ENCODE results near the gene CRYBG3.

Gene CRYBG3

GRCh38 chr3:97952872-97953271 is 131.1 kb downstream of the CRYBG3 start:
- Mint-ChIP-seq H3K27ac (no peak overlapping the region), H3K4me3 (no peak overlapping the region), H3K4me1 (peaks cover 5% of the 10 kb centered on the region)

GRCh38 chr3:97954228-97954827 is 132.5 kb downstream of the CRYBG3 start:
- peaks cover 65% of the 10 kb centered on the region for H3K36me3 Mint-ChIP-seq
- H3K4me3 Mint-ChIP-seq = no peak overlapping the region
- no peaks in the 10 kb centered on the region for H3K9me3 Mint-ChIP-seq
- no peak for DNase-seq
- H3K27me3 Mint-ChIP-seq = no peaks in the 10 kb centered on the region
- H3K27ac Mint-ChIP-seq = no peak overlapping the region
- H3K4me1 Mint-ChIP-seq = peaks cover 5% of the 10 kb centered on the region
- CTCF ChIA-PET = interaction anchor here (1.0 to 4.5 kb wide), 3 partner anchors 14 to 68 kb away, joined by 4 to 40 read pairs (median 11); no protein-coding TSS in a partner anchor

More at GRCh38 chr3:97952872-97953271, 131.1 kb downstream of the CRYBG3 start:
- CTCF ChIA-PET = interaction anchor here (1.9 to 4.5 kb wide), 2 partner anchors 70 to 131 kb away, joined by 4 to 40 read pairs; partner anchors contain the start of gene CRYBG3
- Mint-ChIP-seq H3K9me3 (no peaks in the 10 kb centered on the region), H3K27me3 (no peaks in the 10 kb centered on the region), H3K36me3 (peaks cover 66% of the 10 kb centered on the region)
- no peak for DNase-seq

GRCh38 chr3:97956051-97956450 is 134.2 kb downstream of the CRYBG3 start:
- Mint-ChIP-seq H3K4me3 (no peak overlapping the region), H3K36me3 (peaks cover 54% of the 10 kb centered on the region), H3K27ac (no peak overlapping the region), H3K4me1 (peaks cover 5% of the 10 kb centered on the region), H3K27me3 (no peaks in the 10 kb centered on the region), H3K9me3 (no peaks in the 10 kb centered on the region)
- DNase-seq = no peak
- CTCF ChIA-PET = interaction anchor here (0.6 to 4.5 kb wide), 4 partner anchors 24 to 82 kb away, joined by 3 to 40 read pairs (median 4); no protein-coding TSS in a partner anchor

GRCh38 chr3:97957617-97958311 is 136.0 kb downstream of the CRYBG3 start:
- CTCF ChIA-PET = interaction anchor here (2.0 kb wide), 1 partner anchor 64 kb away, joined by 5 read pairs; no protein-coding TSS in a partner anchor
- Mint-ChIP-seq H3K4me1 (peaks cover 15% of the 10 kb centered on the region), H3K9me3 (no peaks in the 10 kb centered on the region), H3K27me3 (no peaks in the 10 kb centered on the region), H3K36me3 (peaks cover 49% of the 10 kb centered on the region), H3K4me3 (no peak overlapping the region), H3K27ac (no peak overlapping the region)
- DNase-seq = no peak

GRCh38 chr3:97958396-97958795 is 136.6 kb downstream of the CRYBG3 start:
- no peaks in the 10 kb centered on the region for H3K27me3 Mint-ChIP-seq
- peaks cover 44% of the 10 kb centered on the region for H3K36me3 Mint-ChIP-seq
- H3K27ac Mint-ChIP-seq = no peak overlapping the region
- no peak for DNase-seq
- H3K4me3 Mint-ChIP-seq = no peak overlapping the region
- no peaks in the 10 kb centered on the region for H3K9me3 Mint-ChIP-seq
- peaks cover 16% of the 10 kb centered on the region for H3K4me1 Mint-ChIP-seq
- CTCF ChIA-PET = no interaction called here

GRCh38 chr3:97958796-97959195 is 137.0 kb downstream of the CRYBG3 start:
- no peak for DNase-seq
- peaks cover 20% of the 10 kb centered on the region for H3K4me1 Mint-ChIP-seq
- peaks cover 47% of the 10 kb centered on the region for H3K36me3 Mint-ChIP-seq
- CTCF ChIA-PET = no interaction called here
- H3K9me3 Mint-ChIP-seq = no peaks in the 10 kb centered on the region
- no peak overlapping the region for H3K27ac Mint-ChIP-seq
- no peak overlapping the region for H3K4me3 Mint-ChIP-seq
- no peaks in the 10 kb centered on the region for H3K27me3 Mint-ChIP-seq

GRCh38 chr3:97959872-97960271 is 138.1 kb downstream of the CRYBG3 start:
- Mint-ChIP-seq H3K9me3 (no peaks in the 10 kb centered on the region), H3K27ac (no peak overlapping the region), H3K4me1 (peaks cover 26% of the 10 kb centered on the region), H3K27me3 (no peaks in the 10 kb centered on the region), H3K4me3 (no peak overlapping the region), H3K36me3 (peaks cover 46% of the 10 kb centered on the region)
- CTCF ChIA-PET = interaction anchor here (1.2 to 1.4 kb wide), 2 partner anchors 13 to 66 kb away, joined by 3 read pairs; no protein-coding TSS in a partner anchor
- DNase-seq = no peak

GRCh38 chr3:97960551-97960950 is 138.7 kb downstream of the CRYBG3 start:
- CTCF ChIA-PET = interaction anchor here (1.2 to 1.4 kb wide), 2 partner anchors 14 to 66 kb away, joined by 3 read pairs; no protein-coding TSS in a partner anchor
- Mint-ChIP-seq H3K36me3 (peaks cover 44% of the 10 kb centered on the region), H3K27ac (no peak overlapping the region), H3K9me3 (no peaks in the 10 kb centered on the region), H3K27me3 (no peaks in the 10 kb centered on the region), H3K4me3 (no peak overlapping the region), H3K4me1 (peaks cover 25% of the 10 kb centered on the region)
- DNase-seq = no peak

GRCh38 chr3:97960993-97961766 is 139.4 kb downstream of the CRYBG3 start:
- DNase-seq = no peak
- Mint-ChIP-seq H3K4me1 (peaks cover 31% of the 10 kb centered on the region), H3K36me3 (peaks cover 48% of the 10 kb centered on the region), H3K9me3 (no peaks in the 10 kb centered on the region), H3K27me3 (no peaks in the 10 kb centered on the region), H3K4me3 (no peak overlapping the region), H3K27ac (no peak overlapping the region)
- CTCF ChIA-PET = interaction anchor here (1.2 kb wide), 1 partner anchor 65 kb away, joined by 3 read pairs; no protein-coding TSS in a partner anchor

- peaks cover 4% of the 10 kb centered on the region for H3K27me3 Mint-ChIP-seq
- H3K9me3 Mint-ChIP-seq = no peaks in the 10 kb centered on the region
- H3K4me1 Mint-ChIP-seq = peaks cover 80% of the 10 kb centered on the region
- CTCF ChIA-PET = interaction anchor here (0.9 to 5.7 kb wide), 7 partner anchors 13 to 173 kb away, joined by 3 to 74 read pairs (median 7); partner anchors contain the start of gene CRYBG3
- H3K4me3 Mint-ChIP-seq = no peak overlapping the region
- H3K27ac Mint-ChIP-seq = no peak overlapping the region
- H3K36me3 Mint-ChIP-seq = peaks cover 26% of the 10 kb centered on the region
- DNase-seq = no peak
Observed at GRCh38 chr3:97967966-97968365, 146.2 kb downstream of the CRYBG3 start.

GRCh38 chr3:97968376-97968775 is 146.6 kb downstream of the CRYBG3 start:
- CTCF ChIA-PET = interaction anchor here (0.9 to 5.7 kb wide), 8 partner anchors 13 to 173 kb away, joined by 3 to 74 read pairs (median 6); partner anchors contain the start of gene CRYBG3
- Mint-ChIP-seq H3K27me3 (peaks cover 4% of the 10 kb centered on the region), H3K4me3 (no peak overlapping the region), H3K27ac (no peak overlapping the region), H3K36me3 (peaks cover 26% of the 10 kb centered on the region), H3K4me1 (peaks cover 84% of the 10 kb centered on the region), H3K9me3 (no peaks in the 10 kb centered on the region)
- DNase-seq = peak; percentile 52

- H3K36me3 Mint-ChIP-seq = peaks cover 19% of the 10 kb centered on the region
- H3K9me3 Mint-ChIP-seq = no peaks in the 10 kb centered on the region
- H3K27me3 Mint-ChIP-seq = peaks cover 4% of the 10 kb centered on the region
- peaks cover 88% of the 10 kb centered on the region for H3K4me1 Mint-ChIP-seq
- H3K4me3 Mint-ChIP-seq = no peak overlapping the region
- H3K27ac Mint-ChIP-seq = peak overlapping the region; percentile 40
- CTCF ChIA-PET = interaction anchor here (2.2 to 5.7 kb wide), 3 partner anchors 15 to 148 kb away, joined by 11 to 74 read pairs (median 11); partner anchors contain the start of gene CRYBG3
- no peak for DNase-seq
Observed at GRCh38 chr3:97969541-97969940, 147.7 kb downstream of the CRYBG3 start.

GRCh38 chr3:97970156-97970555 is 148.3 kb downstream of the CRYBG3 start:
- H3K4me3 Mint-ChIP-seq = peak overlapping the region; percentile 80
- CTCF ChIA-PET = interaction anchor here (3.3 to 5.7 kb wide), 2 partner anchors 54 to 149 kb away, joined by 11 to 74 read pairs; partner anchors contain the start of gene CRYBG3
- no peaks in the 10 kb centered on the region for H3K9me3 Mint-ChIP-seq
- H3K27me3 Mint-ChIP-seq = peaks cover 4% of the 10 kb centered on the region
- peaks cover 90% of the 10 kb centered on the region for H3K4me1 Mint-ChIP-seq
- H3K36me3 Mint-ChIP-seq = peaks cover 15% of the 10 kb centered on the region
- DNase-seq = no peak
- H3K27ac Mint-ChIP-seq = peak overlapping the region; percentile 40
